ENCODE data around the gene OPN1LW.
"Not testable (repeated sequence)": the region's sequence is repeated elsewhere in the genome, so short reads cannot be mapped to it uniquely, and the experiment has no call there.

DNA sequence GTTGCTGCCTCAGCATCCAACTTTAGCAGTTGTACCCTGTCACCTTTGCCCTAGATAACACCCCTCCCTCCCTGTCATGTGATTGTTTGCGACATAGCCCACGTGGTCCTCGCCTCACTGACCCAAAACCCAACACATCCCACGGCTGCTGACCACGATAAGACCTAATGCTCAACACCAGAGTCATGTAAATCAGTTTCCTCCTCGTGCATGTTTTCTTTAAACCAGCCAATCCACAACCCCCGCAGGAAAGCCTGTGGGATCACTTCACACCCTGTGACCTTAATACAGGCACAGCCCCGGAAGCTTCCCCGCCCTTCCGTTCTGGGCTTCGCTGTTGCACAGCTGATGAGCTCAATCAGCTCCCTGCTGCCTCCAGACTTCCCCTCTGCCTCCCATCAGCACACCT, 28.5 kb downstream of the OPN1LW start:
- TF ChIP-seq POLR2A (IDR thresholded peaks at IDR 0.05) = not testable (repeated sequence)
- TF ChIP-seq, protein P1, sequence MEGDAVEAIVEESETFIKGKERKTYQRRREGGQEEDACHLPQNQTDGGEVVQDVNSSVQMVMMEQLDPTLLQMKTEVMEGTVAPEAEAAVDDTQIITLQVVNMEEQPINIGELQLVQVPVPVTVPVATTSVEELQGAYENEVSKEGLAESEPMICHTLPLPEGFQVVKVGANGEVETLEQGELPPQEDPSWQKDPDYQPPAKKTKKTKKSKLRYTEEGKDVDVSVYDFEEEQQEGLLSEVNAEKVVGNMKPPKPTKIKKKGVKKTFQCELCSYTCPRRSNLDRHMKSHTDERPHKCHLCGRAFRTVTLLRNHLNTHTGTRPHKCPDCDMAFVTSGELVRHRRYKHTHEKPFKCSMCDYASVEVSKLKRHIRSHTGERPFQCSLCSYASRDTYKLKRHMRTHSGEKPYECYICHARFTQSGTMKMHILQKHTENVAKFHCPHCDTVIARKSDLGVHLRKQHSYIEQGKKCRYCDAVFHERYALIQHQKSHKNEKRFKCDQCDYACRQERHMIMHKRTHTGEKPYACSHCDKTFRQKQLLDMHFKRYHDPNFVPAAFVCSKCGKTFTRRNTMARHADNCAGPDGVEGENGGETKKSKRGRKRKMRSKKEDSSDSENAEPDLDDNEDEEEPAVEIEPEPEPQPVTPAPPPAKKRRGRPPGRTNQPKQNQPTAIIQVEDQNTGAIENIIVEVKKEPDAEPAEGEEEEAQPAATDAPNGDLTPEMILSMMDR (IDR thresholded peaks at IDR 0.05) = not testable (repeated sequence)

Measured in sigmoid colon (tissue), 3 donors.